Activated T-helper 1 cell treated with anti-CD3 and anti-CD28 coated beads, Interleukin-2, amount 50 U/mL, for 16 hours (primary cell): ENCODE results near the gene TBC1D17.

Experiments
- DNase-seq, 2 donors: peaks; one replicate each; pipeline ENCODE4 v3.0.0-alpha.2; 2020; ENCODE audit warnings: low read depth in 1 of 2, low spot score in 1 of 2

Gene TBC1D17

GRCh38 chr19:49860336-49861102 lies 17.0 kb upstream of the TBC1D17 start:
- no peak for DNase-seq

DNA sequence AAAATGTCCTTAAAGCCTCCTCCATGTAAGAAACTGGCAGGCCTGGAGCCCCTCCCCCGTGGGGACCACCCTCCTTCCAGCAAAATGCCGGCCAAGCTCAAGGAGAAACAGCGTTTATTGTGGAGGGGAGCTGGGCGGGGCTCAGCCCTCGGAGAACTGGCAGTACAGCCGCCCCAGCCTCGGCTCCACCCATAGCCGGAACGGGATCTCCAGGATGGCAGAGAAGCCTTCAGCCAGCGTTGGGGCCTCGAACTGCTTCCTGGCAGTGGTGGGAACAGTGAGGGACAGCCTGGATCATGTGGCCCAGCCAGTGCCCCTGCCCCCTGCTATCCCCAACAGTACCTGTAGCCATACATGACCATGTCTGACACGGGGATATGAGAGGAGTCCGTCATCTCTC lies 16.4 kb upstream of the TBC1D17 start:
- no peak for DNase-seq

- DNase-seq, result no peak
Measured at GRCh38 chr19:49861541-49862378, 15.7 kb upstream of the TBC1D17 start.

- no peak for DNase-seq
Measured at GRCh38 chr19:49862391-49863253, 14.9 kb upstream of the TBC1D17 start.

GRCh38 chr19:49863254-49863934 lies 14.1 kb upstream of the TBC1D17 start:
- DNase-seq, result no peak

GRCh38 chr19:49863935-49864320 lies 13.6 kb upstream of the TBC1D17 start:
- DNase-seq, result no peak

- no peak for DNase-seq
Measured at GRCh38 chr19:49864890-49865289, 12.6 kb upstream of the TBC1D17 start.

DNA sequence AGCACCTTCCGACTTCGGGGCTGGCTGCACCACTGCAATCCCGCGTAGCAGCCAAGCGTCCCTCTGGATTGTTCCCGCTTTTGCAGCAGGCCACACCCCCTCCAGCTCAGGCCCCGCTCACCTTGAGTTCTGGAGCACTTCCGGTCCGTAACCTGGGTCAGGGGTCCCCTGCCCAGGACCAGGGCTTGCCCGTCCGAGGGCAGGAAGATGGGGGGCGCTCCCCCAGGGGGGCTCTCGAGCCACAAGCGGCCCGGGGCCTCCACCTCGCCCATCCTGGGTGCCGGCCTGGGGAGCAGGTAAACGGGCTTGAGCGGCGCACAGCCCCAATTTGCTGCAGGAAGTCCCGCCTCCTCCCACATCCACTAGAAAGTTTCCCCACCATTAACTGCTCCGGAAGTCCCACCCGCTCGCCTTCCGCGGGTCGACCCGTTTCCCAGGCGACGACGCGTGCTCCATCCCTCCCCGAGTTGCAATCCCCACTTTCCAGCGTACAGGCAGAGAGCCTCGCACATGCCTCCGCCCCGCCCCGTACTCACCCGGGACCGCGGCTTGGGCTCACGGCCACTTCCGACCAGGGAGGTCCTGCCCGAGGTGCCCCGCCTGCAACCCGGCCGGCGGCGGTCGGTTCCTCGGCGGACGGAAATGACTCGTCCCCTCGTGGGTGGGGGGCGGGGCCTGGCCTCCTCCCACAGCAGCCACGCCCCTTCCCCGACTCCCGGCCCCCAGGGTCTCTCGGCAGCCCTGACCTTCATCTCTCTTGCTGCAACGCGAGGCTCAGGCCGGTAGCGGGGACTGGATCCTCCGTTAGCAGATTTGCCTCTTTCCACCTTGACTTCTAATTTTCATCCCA lies 10.3 kb upstream of the TBC1D17 start, which contains the start of gene PNKP:
TSS of gene PNKP (minus strand) at position 644 of the 850 bp plus-strand sequence. CDS start at position 272, 372 bp downstream.
- DNase-seq, result peak; percentile 68 to 82

- no peak for DNase-seq
Measured at GRCh38 chr19:49869009-49869483, 8.5 kb upstream of the TBC1D17 start.

GRCh38 chr19:49869484-49870308 lies 7.8 kb upstream of the TBC1D17 start:
- peak; percentile 78 to 84 for DNase-seq

GRCh38 chr19:49870309-49870901 lies 7.1 kb upstream of the TBC1D17 start:
- no peak for DNase-seq

DNA sequence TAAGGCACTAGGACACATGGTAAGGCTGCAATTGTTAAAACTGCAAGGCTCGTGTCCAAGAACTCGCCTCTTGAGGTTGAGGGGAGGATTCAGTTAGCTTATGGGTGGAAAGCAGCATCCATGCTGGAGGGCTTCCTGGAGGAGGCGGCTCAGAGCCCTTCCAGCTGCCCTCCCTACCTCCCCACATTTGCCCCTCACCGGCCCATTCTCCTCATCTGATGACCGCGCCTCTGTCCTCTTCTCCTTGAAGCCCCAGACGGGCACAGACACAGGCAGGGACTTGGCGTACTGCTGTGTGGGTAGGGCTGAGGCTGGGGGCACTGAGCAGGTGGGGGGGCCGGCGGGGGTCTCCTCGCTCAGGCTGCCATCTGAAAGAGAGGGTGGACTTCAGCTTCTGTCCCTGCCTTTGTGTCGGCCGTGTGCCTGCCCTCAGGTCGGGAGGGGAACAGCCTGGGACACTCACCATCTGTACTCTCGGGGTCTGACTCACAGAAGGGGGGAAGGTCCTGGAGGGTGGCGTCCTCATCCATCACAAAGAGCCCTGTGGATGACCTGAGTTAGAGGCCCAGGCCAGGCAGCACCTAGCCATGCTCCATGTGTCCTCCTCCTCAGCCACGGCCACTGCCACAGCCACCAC lies 6.0 kb upstream of the TBC1D17 start:
- no peak for DNase-seq

DNA sequence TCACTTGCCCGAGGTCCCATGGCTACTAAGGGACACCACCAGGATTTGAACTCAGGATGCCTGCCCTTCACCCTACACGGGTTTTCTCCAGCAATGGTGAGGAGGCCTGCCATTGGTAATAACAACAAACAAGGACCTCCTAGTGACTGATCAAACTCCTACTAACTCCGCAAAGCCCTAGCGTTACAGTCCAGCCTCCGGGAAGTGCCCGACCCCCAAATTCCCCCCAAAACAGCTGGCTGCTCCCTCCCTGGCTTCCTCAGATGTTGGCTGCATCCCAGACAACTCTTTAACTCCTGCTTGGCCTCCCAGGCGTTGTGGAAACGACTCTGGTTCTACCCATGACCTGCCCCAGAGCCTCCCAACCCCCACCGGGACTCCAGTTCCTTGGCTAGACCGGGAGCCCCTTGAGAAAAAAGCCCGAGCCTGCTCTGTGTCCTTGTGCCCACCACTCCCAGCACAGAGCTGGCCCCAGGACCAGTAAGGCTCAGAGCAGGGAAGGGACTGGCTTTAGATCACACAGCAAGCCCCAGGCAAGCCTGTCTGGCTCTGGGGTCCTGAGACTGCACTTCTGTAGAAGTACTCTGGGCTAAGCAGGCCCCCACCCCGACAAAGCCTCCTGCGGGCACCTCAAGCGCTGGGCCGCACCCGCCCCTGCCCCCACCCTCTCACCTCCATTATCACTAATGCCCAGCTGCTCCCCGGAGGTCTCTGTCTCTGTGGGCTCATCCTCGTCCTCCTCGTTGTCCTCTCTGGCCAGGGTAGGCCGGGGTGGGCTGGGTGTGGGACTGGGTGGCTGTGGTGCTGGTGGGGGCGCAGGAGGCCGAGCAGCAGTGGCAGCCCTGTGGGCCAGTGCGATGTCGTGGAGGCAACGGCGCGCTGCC lies 5.0 kb upstream of the TBC1D17 start:
- no peak for DNase-seq

DNA sequence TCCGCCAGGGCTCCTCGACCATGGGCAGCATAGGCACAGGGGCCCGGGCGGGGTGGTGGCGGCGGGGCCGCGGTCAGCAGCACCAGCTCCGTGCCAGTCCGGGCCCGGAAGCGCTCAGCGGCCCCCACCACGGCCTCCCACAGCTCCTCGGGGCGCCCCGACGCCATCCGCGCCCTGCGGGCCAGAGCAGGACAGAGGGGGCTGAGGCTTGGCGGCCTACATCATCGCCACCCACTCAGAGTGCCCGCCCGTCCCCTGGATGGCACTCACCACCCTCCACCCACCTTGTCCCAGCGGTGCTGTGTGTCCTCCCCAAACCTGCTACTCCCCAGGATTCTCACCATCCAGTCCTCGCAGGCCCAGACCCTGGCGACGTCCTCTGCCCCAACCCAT lies 4.4 kb upstream of the TBC1D17 start:
- DNase-seq, result no peak

- DNase-seq, result no peak
Measured at GRCh38 chr19:49873834-49874233, 3.7 kb upstream of the TBC1D17 start.

- DNase-seq, result no peak
Measured at GRCh38 chr19:49874503-49875157, 2.9 kb upstream of the TBC1D17 start.
